GM21737 (cell line): ENCODE results near the gene PRR23E.

Source experiments
- ATAC-seq: cut with Tn5 transposase; IDR thresholded peaks from one replicate; pipeline ENCODE4 v1.9.1; 2021; ENCODE audit warnings: mild to moderate bottlenecking, moderate library complexity; ENCODE audit not compliant: unreplicated experiment

The PRR23E gene

GRCh38 chr3:127162947-127163645, 29.8 kb upstream of the PRR23E start:
- no peak for ATAC-seq

GRCh38 chr3:127164615-127165014, 28.3 kb upstream of the PRR23E start:
- no peak for ATAC-seq

- no peak for ATAC-seq
These were observed 27.9 kb upstream of the PRR23E start for GRCh38 chr3:127165036-127165435.

GRCh38 chr3:127165694-127166485, 27.0 kb upstream of the PRR23E start:
- no peak for ATAC-seq

GRCh38 chr3:127166501-127167065, 26.3 kb upstream of the PRR23E start:
- ATAC-seq = no peak

- ATAC-seq = no peak
These were observed 25.5 kb upstream of the PRR23E start for GRCh38 chr3:127167315-127168043.

- ATAC-seq = no peak
These were observed 24.7 kb upstream of the PRR23E start for GRCh38 chr3:127168271-127168670.

GRCh38 chr3:127170814-127171213, 22.1 kb upstream of the PRR23E start:
- ATAC-seq = no peak

- no peak for ATAC-seq
These were observed 21.6 kb upstream of the PRR23E start for GRCh38 chr3:127171320-127171719.

GRCh38 chr3:127171721-127172120, 21.2 kb upstream of the PRR23E start:
- no peak for ATAC-seq

GRCh38 chr3:127172211-127172610, 20.7 kb upstream of the PRR23E start:
- ATAC-seq = no peak

GRCh38 chr3:127172781-127173515, 20.0 kb upstream of the PRR23E start:
- ATAC-seq = no peak

- ATAC-seq = no peak
These were observed 19.3 kb upstream of the PRR23E start for GRCh38 chr3:127173516-127174166.

GRCh38 chr3:127174284-127174683, 18.6 kb upstream of the PRR23E start:
- no peak for ATAC-seq

- no peak for ATAC-seq
These were observed 18.2 kb upstream of the PRR23E start for GRCh38 chr3:127174715-127175140.

GRCh38 chr3:127175272-127175671, 17.7 kb upstream of the PRR23E start:
- ATAC-seq = no peak

- ATAC-seq = no peak
These were observed 15.7 kb upstream of the PRR23E start for GRCh38 chr3:127177226-127177625.

- no peak for ATAC-seq
These were observed 12.1 kb upstream of the PRR23E start for GRCh38 chr3:127180859-127181258.

GRCh38 chr3:127182431-127182830, 10.5 kb upstream of the PRR23E start:
- ATAC-seq = no peak
